Aorta (tissue), 5 donors: ENCODE measurements around the gene XYLT2. TPM values are rescaled to one million over a fixed set of nuclear protein-coding genes. Genes with fewer than 3 reads are reported as not detected.

ENCODE experiments used
- ATAC-seq: fragments of 200-7000 bp; cut with Tn5 transposase; one replicate; pipeline ENCODE4 v1.9.1; 2022; ENCODE audit warnings: moderate library complexity; ENCODE audit not compliant: low FRiP score
- DNase-seq, 2 donors: peaks; one replicate each; pipeline ENCODE4 v3.0.0-alpha.2; 2020
- H3K27ac ChIP-seq, 2 donors: one replicate each; pipeline ENCODE4 v1.5.1; 2013; ENCODE audit warnings: low read length in 2 of 2, mild to moderate bottlenecking in 2 of 2, moderate library complexity in 2 of 2, control low read depth in 1 of 2, inconsistent platforms in 1 of 2, low read depth in 1 of 2
- H3K27me3 ChIP-seq, 2 donors: one replicate each; pipeline ENCODE4 v1.6.1; 2013; ENCODE audit warnings: control low read depth in 1 of 2, low read length in 1 of 2, mild to moderate bottlenecking in 1 of 2, moderate library complexity in 1 of 2; ENCODE audit not compliant: insufficient read depth in 2 of 2, control insufficient read depth in 1 of 2
- H3K36me3 ChIP-seq, 2 donors: one replicate each; pipeline ENCODE4 v1.6.1; 2013; ENCODE audit warnings: control low read depth in 1 of 2, low read length in 1 of 2, mild to moderate bottlenecking in 1 of 2; ENCODE audit not compliant: insufficient read depth in 2 of 2, control insufficient read depth in 1 of 2
- H3K4me1 ChIP-seq, 2 donors: one replicate each; pipeline ENCODE4 v1.6.1; 2013; ENCODE audit warnings: low read length in 2 of 2, control low read depth in 1 of 2, mild to moderate bottlenecking in 1 of 2, moderate library complexity in 1 of 2; ENCODE audit not compliant: insufficient read depth in 2 of 2, control insufficient read depth in 1 of 2
- H3K4me3 ChIP-seq, 2 donors: one replicate each; pipeline ENCODE4 v1.5.1; 2013; ENCODE audit warnings: low read length in 2 of 2, control low read depth in 1 of 2, mild to moderate bottlenecking in 1 of 2
- H3K9me3 ChIP-seq: one replicate; pipeline ENCODE4 v1.6.1; 2013; ENCODE audit warnings: mild to moderate bottlenecking, low read length; ENCODE audit not compliant: control insufficient read depth
- WGBS, 2 donors: extraction: QIAGEN DNeasy Blood & Tissue Kit; methylation state at CpG; one replicate each; pipeline ENCODE4 v1.1.7; 2013; 5-methylcytosine and 5-hydroxymethylcytosine counted together
- intact Hi-C, 2 donors: fragments of 100-400 bp; cut with DNase I; formaldehyde crosslinking; loops; one replicate each; pipeline versions ENCODE4 v1.14.2 to v1.15.0; 2022
- polyA plus RNA-seq, 2 donors: library from polyadenylated mRNA; stranded (reverse); fragments of 200-250 nt; gene quantifications; one replicate each; pipeline ENCODE4 v1.2.3, GENCODE V29; 2013
- total RNA-seq, 2 donors: library from RNA; stranded (reverse); fragmentation: NEBNext Ultra II Directional; extraction: Animal tissue kit (Norgen Biotek cat#: 25700); gene quantifications; one replicate each; pipeline ENCODE4 v1.2.1, GENCODE V29; 2021
- donor health status: healthy with polysubstance abuse.
- donor health status: Bipolar disorder and iron deficiency.
- donor health status: DM: no; HTN: no; CAD: no.
- donor health status: DM: no; HTN: no; CAD: no.
- donor health status: DM: yes; HTN: yes; CAD: no.

Gene XYLT2
- total and polyA plus RNA-seq, 4 donors = 4.0 to 22.2 (median 17.8) TPM

GRCh38 chr17:50304781-50305404 lies 41.0 kb upstream of the XYLT2 start:
- peak; percentile 56 for ATAC-seq
- DNase-seq = no peak
- 4 to 8% methylated on average over 7 of the region's 7 CpGs for WGBS, 2 donors
- Histone ChIP-seq H3K4me3 (no peak overlapping the region), H3K27ac (no peak overlapping the region), H3K27me3 (no peaks in the 10 kb centered on the region), H3K4me1 (no peaks in the 10 kb centered on the region), H3K36me3 (no peaks in the 10 kb centered on the region), H3K9me3 (no peaks in the 10 kb centered on the region)
- intact Hi-C loops = no loop called here

DNA sequence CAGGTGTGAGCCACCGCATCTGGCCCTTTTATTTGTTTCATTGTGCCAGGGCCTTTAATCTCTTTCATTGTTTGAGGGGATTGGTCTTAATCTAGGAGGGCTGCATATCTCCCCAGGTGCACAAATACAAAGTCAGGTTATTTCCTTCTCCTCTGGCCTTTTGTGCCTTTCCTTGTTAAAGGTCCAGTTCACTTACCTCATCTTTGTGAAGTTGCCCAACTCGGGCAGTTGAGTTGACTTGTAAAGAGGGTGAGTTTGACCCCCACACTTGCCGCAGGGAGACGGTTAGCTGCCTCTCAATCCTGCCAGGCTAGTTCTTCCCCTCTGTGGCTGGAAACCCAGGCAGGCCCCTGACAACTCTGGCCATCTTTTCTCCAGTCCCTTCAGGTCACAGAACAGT lies 38.3 kb upstream of the XYLT2 start:
- no peaks in the 10 kb centered on the region for H3K4me1 ChIP-seq
- H3K27ac ChIP-seq = no peak overlapping the region
- H3K36me3 ChIP-seq = no peaks in the 10 kb centered on the region
- no peak for ATAC-seq
- no peak for DNase-seq
- intact Hi-C loops = no loop called here
- no peak overlapping the region for H3K4me3 ChIP-seq
- WGBS, 2 donors = 93 to 97% methylated on average over 4 of the region's 4 CpGs
- H3K9me3 ChIP-seq = no peaks in the 10 kb centered on the region
- no peaks in the 10 kb centered on the region for H3K27me3 ChIP-seq

DNA sequence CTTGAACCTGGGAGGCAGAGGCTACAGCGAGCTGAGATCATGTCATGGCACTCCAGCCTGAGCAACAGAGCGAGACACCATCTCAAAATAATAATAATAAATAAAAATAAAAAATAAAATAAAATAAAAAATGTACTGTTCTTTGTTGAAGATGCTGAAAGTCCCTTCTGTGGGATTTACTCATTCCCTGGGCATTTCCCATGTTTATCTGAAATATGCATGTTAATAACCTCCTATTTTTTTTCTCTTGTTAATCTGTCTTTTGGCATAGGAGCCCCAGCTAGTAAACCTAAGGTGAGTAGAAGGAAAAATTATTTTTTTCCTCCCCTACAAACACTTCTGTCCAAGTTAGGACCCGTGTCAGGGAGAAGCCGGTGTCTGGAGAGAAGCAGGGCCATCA lies 37.3 kb upstream of the XYLT2 start:
- Histone ChIP-seq H3K36me3 (no peaks in the 10 kb centered on the region), H3K27me3 (no peaks in the 10 kb centered on the region), H3K4me1 (no peaks in the 10 kb centered on the region), H3K9me3 (no peaks in the 10 kb centered on the region), H3K4me3 (no peak overlapping the region), H3K27ac (no peak overlapping the region)
- 87 to 89% methylated on average over 4 of the region's 4 CpGs for WGBS, 2 donors
- ATAC-seq (no peak), DNase-seq (no peak)
- intact Hi-C loops = no loop called here

GRCh38 chr17:50310455-50311111 lies 35.3 kb upstream of the XYLT2 start:
- H3K27ac ChIP-seq = no peak overlapping the region
- intact Hi-C loops = no loop called here
- no peak overlapping the region for H3K4me3 ChIP-seq
- no peaks in the 10 kb centered on the region for H3K4me1 ChIP-seq
- ATAC-seq (no peak), DNase-seq (no peak)
- H3K9me3 ChIP-seq = no peaks in the 10 kb centered on the region
- WGBS, 2 donors = 66 to 69% methylated on average over 3 of the region's 3 CpGs
- H3K36me3 ChIP-seq = no peaks in the 10 kb centered on the region
- no peaks in the 10 kb centered on the region for H3K27me3 ChIP-seq

GRCh38 chr17:50311112-50311460 lies 34.8 kb upstream of the XYLT2 start:
- H3K36me3 ChIP-seq = no peaks in the 10 kb centered on the region
- no peaks in the 10 kb centered on the region for H3K27me3 ChIP-seq
- 68 to 79% methylated on average over 1 of the region's 1 CpG for WGBS, 2 donors
- no peak for DNase-seq
- intact Hi-C loops = no loop called here
- H3K27ac ChIP-seq = no peak overlapping the region
- no peaks in the 10 kb centered on the region for H3K9me3 ChIP-seq
- ATAC-seq = no peak
- no peak overlapping the region for H3K4me3 ChIP-seq
- no peaks in the 10 kb centered on the region for H3K4me1 ChIP-seq

- Histone ChIP-seq H3K27me3 (no peaks in the 10 kb centered on the region), H3K27ac (no peak overlapping the region), H3K4me1 (no peaks in the 10 kb centered on the region), H3K9me3 (no peaks in the 10 kb centered on the region), H3K36me3 (no peaks in the 10 kb centered on the region), H3K4me3 (no peak overlapping the region)
- 82 to 98% methylated on average over 4 of the region's 4 CpGs for WGBS, 2 donors
- no peak for ATAC-seq
- intact Hi-C loops = no loop called here
- DNase-seq = peak in 1 of 2 donors; percentile 37
These were observed 34.4 kb upstream of the XYLT2 start for GRCh38 chr17:50311483-50311882.

DNA sequence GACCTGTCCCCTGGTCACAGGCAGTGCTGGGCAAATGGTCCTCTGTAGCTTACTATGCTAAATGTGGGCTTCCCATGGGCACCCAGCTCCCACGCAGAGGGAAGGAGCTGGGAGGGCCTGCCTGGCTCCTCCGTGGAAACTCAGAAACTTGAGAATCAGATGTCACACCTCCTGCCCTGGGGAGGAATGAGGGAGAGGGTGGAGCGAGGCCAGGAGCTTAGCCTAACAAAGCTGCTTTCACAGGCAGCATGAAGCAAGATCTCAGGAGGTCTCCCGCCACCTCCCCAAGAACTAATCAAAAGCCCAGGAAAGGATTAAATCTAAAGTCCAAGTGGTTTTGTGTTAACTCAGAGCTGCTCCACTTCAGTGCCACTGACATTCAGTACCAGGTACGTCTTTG lies 33.6 kb upstream of the XYLT2 start:
- Histone ChIP-seq H3K27me3 (no peaks in the 10 kb centered on the region), H3K27ac (no peak overlapping the region), H3K36me3 (no peaks in the 10 kb centered on the region), H3K4me1 (no peaks in the 10 kb centered on the region), H3K9me3 (no peaks in the 10 kb centered on the region), H3K4me3 (no peak overlapping the region)
- intact Hi-C loops = no loop called here
- ATAC-seq = no peak
- peak in 1 of 2 donors; percentile 8 for DNase-seq
- WGBS, 2 donors = 61 to 65% methylated on average over 5 of the region's 5 CpGs

GRCh38 chr17:50314456-50315011 lies 31.4 kb upstream of the XYLT2 start:
- WGBS, 2 donors = 76 to 91% methylated on average over 6 of the region's 6 CpGs
- H3K27ac ChIP-seq = no peak overlapping the region
- no peaks in the 10 kb centered on the region for H3K4me1 ChIP-seq
- H3K27me3 ChIP-seq = no peaks in the 10 kb centered on the region
- DNase-seq (peak in 1 of 2 donors; percentile 23), ATAC-seq (no peak)
- H3K9me3 ChIP-seq = no peaks in the 10 kb centered on the region
- intact Hi-C loops = no loop called here
- H3K36me3 ChIP-seq = no peaks in the 10 kb centered on the region
- no peak overlapping the region for H3K4me3 ChIP-seq

DNA sequence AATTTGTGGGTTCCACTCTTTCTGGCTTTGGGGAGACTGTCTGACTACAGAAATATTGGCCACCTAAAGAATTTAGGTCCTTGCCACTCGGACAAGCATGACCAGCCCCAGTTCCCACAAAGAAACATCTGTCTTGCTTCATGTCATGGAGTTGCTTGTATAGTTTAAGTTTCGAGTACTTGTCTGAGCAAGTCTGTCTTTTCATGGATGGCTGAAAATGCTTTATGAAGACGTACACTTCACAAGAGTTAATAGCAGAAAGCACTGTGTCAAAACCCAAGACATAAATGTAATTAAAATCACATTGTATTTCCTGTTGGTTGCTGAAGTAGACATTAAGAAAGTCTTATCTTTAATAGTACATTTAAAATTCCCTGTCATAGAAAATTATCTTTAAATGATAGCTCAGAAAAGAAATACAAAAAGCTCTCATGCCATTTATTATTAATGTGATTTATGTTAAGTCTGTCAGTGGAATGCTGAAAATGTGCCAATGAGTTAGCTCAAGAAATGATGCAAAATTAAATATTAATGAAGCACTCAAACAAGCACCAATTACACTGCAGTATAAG lies 29.8 kb upstream of the XYLT2 start:
- no peak overlapping the region for H3K4me3 ChIP-seq
- H3K9me3 ChIP-seq = no peaks in the 10 kb centered on the region
- H3K27ac ChIP-seq = no peak overlapping the region
- intact Hi-C loops = no loop called here
- ATAC-seq = no peak
- no peaks in the 10 kb centered on the region for H3K36me3 ChIP-seq
- 72 to 74% methylated on average over 3 of the region's 3 CpGs for WGBS, 2 donors
- H3K27me3 ChIP-seq = no peaks in the 10 kb centered on the region
- H3K4me1 ChIP-seq = no peaks in the 10 kb centered on the region
- peak in 1 of 2 donors; percentile 3 for DNase-seq
